Tibial nerve (tissue), 4 donors: ENCODE results near the gene TNFRSF12A. TPM values are rescaled to one million over a fixed set of nuclear protein-coding genes. Genes with fewer than 3 reads are reported as not detected.

Source experiments
- DNase-seq, 2 donors: peaks; one replicate each; pipeline ENCODE4 v3.0.0-alpha.2; 2019; ENCODE audit warnings: low spot score in 2 of 2
- H3K27ac ChIP-seq, 4 donors: fragments of 200-600 bp; sonication (generic) in 3 of 4; one replicate each; pipeline ENCODE4 v1.5.1; 2017 to 2019; ENCODE audit warnings: mild to moderate bottlenecking in 1 of 4
- H3K27me3 ChIP-seq, 2 donors: fragments of 200-600 bp; sonication (generic) in 1 of 2; one replicate each; pipeline versions ENCODE4 v1.5.1 to v1.6.0; 2017 to 2019
- H3K36me3 ChIP-seq, 3 donors: fragments of 200-600 bp; sonication (generic); one replicate each; pipeline ENCODE4 v1.5.1; 2018 to 2019
- H3K4me1 ChIP-seq, 4 donors: fragments of 200-600 bp; sonication (generic) in 3 of 4; one replicate each; pipeline ENCODE4 v1.5.1; 2017 to 2019
- H3K4me3 ChIP-seq, 4 donors: fragments of 200-600 bp; sonication (generic) in 3 of 4; one replicate each; pipeline ENCODE4 v1.5.1; 2017 to 2019; ENCODE audit warnings: mild to moderate bottlenecking in 1 of 4, moderate library complexity in 1 of 4
- H3K9me3 ChIP-seq, 4 donors: fragments of 200-600 bp; sonication (generic) in 3 of 4; one replicate each; pipeline ENCODE4 v1.5.1; 2017 to 2019
- CTCF ChIP-seq, 5 experiments: fragments of 200-600 bp in 3 of 5; fragments of 450-650 bp in 2 of 5; sonication (generic) in 3 of 5; IDR thresholded peaks; one replicate each; pipeline ENCODE4 v1.5.1; 2016 to 2019; ENCODE audit warnings: antibody characterized with exemption in 5 of 5, mild to moderate bottlenecking in 3 of 5, moderate library complexity in 2 of 5
- EP300 ChIP-seq, 2 donors: sonication (generic); formaldehyde crosslinking; IDR thresholded peaks; one replicate each; pipeline ENCODE4 v1.6.1; 2017; ENCODE audit warnings: antibody characterized with exemption in 2 of 2, mild to moderate bottlenecking in 1 of 2
- POLR2A ChIP-seq, 2 donors: fragments of 450-650 bp; IDR thresholded peaks; one replicate each; pipeline ENCODE4 v1.6.1; 2017; ENCODE audit warnings: antibody characterized with exemption in 2 of 2, mild to moderate bottlenecking in 2 of 2, moderate library complexity in 2 of 2
- WGBS, 2 donors: methylation state at CpG; one replicate each; pipeline ENCODE4 v1.1.5; 2018; 5-methylcytosine and 5-hydroxymethylcytosine counted together
- total RNA-seq, 4 donors: library from RNA; depleted of rRNA; stranded (reverse); fragments of >200 nt; gene quantifications; one replicate each; pipeline ENCODE4 v1.1.0, GENCODE V29; 2016

Gene TNFRSF12A
- total RNA-seq, 4 donors from 2014 or later, result 2.4 to 47.4 (median 11.5) TPM

GRCh38 chr16:3008690-3009037 lies 11.5 kb upstream of the TNFRSF12A start:
- no peak for DNase-seq
- TF ChIP-seq CTCF (IDR thresholded peaks at IDR 0.05) (no peak), POLR2A (IDR thresholded peaks at IDR 0.05) (no peak), EP300 (IDR thresholded peaks at IDR 0.05) (no peak)
- 28 to 42% methylated on average over 4 of the region's 4 CpGs for WGBS, 2 donors

GRCh38 chr16:3009568-3010390 lies 10.4 kb upstream of the TNFRSF12A start:
- no peak overlapping the region for H3K4me3 ChIP-seq
- WGBS, 2 donors, result 41 to 48% methylated on average over 17 to 21 of the region's 21 CpGs
- TF ChIP-seq CTCF (IDR thresholded peaks at IDR 0.05), result no peak
- TF ChIP-seq EP300 (IDR thresholded peaks at IDR 0.05), result no peak
- TF ChIP-seq POLR2A (IDR thresholded peaks at IDR 0.05), result no peak
- no peak overlapping the region for H3K27ac ChIP-seq
- DNase-seq, result no peak
- H3K9me3 ChIP-seq, result no peaks in the 10 kb centered on the region
- no peaks in the 10 kb centered on the region for H3K36me3 ChIP-seq
- H3K4me1 ChIP-seq, result peaks cover 0 to 20% (median 7%) of the 10 kb centered on the region in 4 donors
- peaks cover 2 to 96% of the 10 kb centered on the region in 2 donors for H3K27me3 ChIP-seq

More at GRCh38 chr16:3008690-3009037, 11.5 kb upstream of the TNFRSF12A start:
- Histone ChIP-seq H3K9me3 (no peaks in the 10 kb centered on the region), H3K4me1 (peaks cover 0 to 22% (median 7%) of the 10 kb centered on the region in 4 donors), H3K36me3 (no peaks in the 10 kb centered on the region), H3K4me3 (no peak overlapping the region), H3K27me3 (peaks cover 2 to 91% of the 10 kb centered on the region in 2 donors), H3K27ac (no peak overlapping the region)

- peaks cover 0 to 89% of the 10 kb centered on the region in 2 donors for H3K27me3 ChIP-seq
- WGBS, 2 donors, result 89 to 91% methylated on average over 8 of the region's 8 CpGs
Measured at GRCh38 chr16:3010510-3010909, 9.7 kb upstream of the TNFRSF12A start.

GRCh38 chr16:3012246-3012645 lies 7.9 kb upstream of the TNFRSF12A start:
- Histone ChIP-seq H3K36me3 (no peaks in the 10 kb centered on the region), H3K4me3 (no peak overlapping the region), H3K27me3 (peaks cover 0 to 74% of the 10 kb centered on the region in 2 donors), H3K9me3 (no peaks in the 10 kb centered on the region), H3K27ac (no peak overlapping the region), H3K4me1 (peaks cover 0 to 16% (median 5%) of the 10 kb centered on the region in 4 donors)
- WGBS, 2 donors, result 10% methylated on average over 17 to 19 of the region's 19 CpGs
- DNase-seq, result no peak
- TF ChIP-seq CTCF (IDR thresholded peaks at IDR 0.05) (no peak), EP300 (IDR thresholded peaks at IDR 0.05) (no peak), POLR2A (IDR thresholded peaks at IDR 0.05) (no peak)

More at GRCh38 chr16:3010510-3010909, 9.7 kb upstream of the TNFRSF12A start:
- H3K4me3 ChIP-seq, result no peak overlapping the region
- no peak overlapping the region for H3K27ac ChIP-seq
- H3K4me1 ChIP-seq, result peaks cover 0 to 17% (median 5%) of the 10 kb centered on the region in 4 donors
- TF ChIP-seq POLR2A (IDR thresholded peaks at IDR 0.05), result no peak
- TF ChIP-seq CTCF (IDR thresholded peaks at IDR 0.05), result no peak
- no peak for TF ChIP-seq EP300 (IDR thresholded peaks at IDR 0.05)
- H3K36me3 ChIP-seq, result no peaks in the 10 kb centered on the region
- no peak for DNase-seq
- H3K9me3 ChIP-seq, result no peaks in the 10 kb centered on the region

- Histone ChIP-seq H3K4me1 (peaks cover 0 to 14% (median 4%) of the 10 kb centered on the region in 4 donors), H3K36me3 (no peaks in the 10 kb centered on the region), H3K27ac (no peak within 1 kb of the TSS), H3K27me3 (peaks cover 0 to 74% of the 10 kb centered on the region in 2 donors), H3K9me3 (no peaks in the 10 kb centered on the region), H3K4me3 (no peak within 1 kb of the TSS)
- DNase-seq, result no peak
- WGBS, 2 donors, result 32 to 37% methylated on average over 9 to 15 of the region's 27 CpGs
- TF ChIP-seq CTCF (IDR thresholded peaks at IDR 0.05) (no peak), POLR2A (IDR thresholded peaks at IDR 0.05) (no peak), EP300 (IDR thresholded peaks at IDR 0.05) (no peak)
Measured at GRCh38 chr16:3012828-3013420, 7.2 kb upstream of the TNFRSF12A start, which contains the start of gene CLDN9. Gene CLDN9, plus strand, starts transcription at chr16:3012923. Its CDS starts 440 bp downstream, at chr16:3013363.
